MM.1S (cell line): ENCODE data around the gene OBSL1.

Experiments used
- DNase-seq: peaks from one replicate; pipeline ENCODE4 v3.0.0-alpha.2; 2015
- H2AFZ ChIP-seq: fragments of 300-600 bp; sonication (generic); 2 replicates; pipeline ENCODE4 v1.6.0; 2016; ENCODE audit warnings: antibody characterized with exemption, low read length
- H3F3A ChIP-seq: fragments of 300-600 bp; sonication (generic); 2 replicates; pipeline ENCODE4 v1.6.1; 2016; ENCODE audit warnings: mild to moderate bottlenecking, antibody characterized with exemption, low read length, moderate library complexity, mixed read lengths; ENCODE audit not compliant: insufficient read depth
- H3K27ac ChIP-seq: fragments of 300-600 bp; sonication (generic); 2 replicates; pipeline ENCODE4 v1.5.1; 2016; ENCODE audit warnings: mild to moderate bottlenecking, low read length
- H3K27me3 ChIP-seq: fragments of 300-600 bp; sonication (generic); replicated peaks from 2 replicates; pipeline ENCODE4 v1.6.0; 2016; ENCODE audit warnings: low read length; ENCODE audit not compliant: insufficient read depth
- H3K36me3 ChIP-seq: fragments of 300-600 bp; sonication (generic); replicated peaks from 2 replicates; pipeline ENCODE4 v1.6.1; 2016; ENCODE audit warnings: mild to moderate bottlenecking, low read length, mixed read lengths; ENCODE audit not compliant: insufficient read depth
- H3K4me1 ChIP-seq: fragments of 300-600 bp; sonication (generic); 2 replicates; pipeline ENCODE4 v1.6.1; 2016; ENCODE audit warnings: low read length, mixed read lengths
- H3K4me2 ChIP-seq: fragments of 300-600 bp; sonication (generic); 2 replicates; pipeline ENCODE4 v1.6.0; 2016; ENCODE audit warnings: low read depth, low read length
- H3K4me3 ChIP-seq: fragments of 300-600 bp; sonication (generic); 2 replicates; pipeline ENCODE4 v1.5.1; 2016; ENCODE audit warnings: low read length, mixed read lengths
- H3K79me2 ChIP-seq: fragments of 300-600 bp; sonication (generic); 2 replicates; pipeline ENCODE4 v1.6.1; 2016; ENCODE audit warnings: mixed run types, low read length, mixed read lengths
- H3K9ac ChIP-seq: fragments of 300-600 bp; sonication (generic); 2 replicates; pipeline ENCODE4 v1.6.1; 2016; ENCODE audit warnings: low read length, mixed read lengths
- H3K9me2 ChIP-seq: fragments of 300-600 bp; sonication (generic); replicated peaks from 2 replicates; pipeline ENCODE4 v1.6.1; 2016; ENCODE audit warnings: mild to moderate bottlenecking, low read length, mixed read lengths; ENCODE audit not compliant: insufficient read depth
- H3K9me3 ChIP-seq: fragments of 300-600 bp; sonication (generic); replicated peaks from 2 replicates; pipeline ENCODE4 v1.6.1; 2016; ENCODE audit warnings: mild to moderate bottlenecking, low read length, mixed read lengths; ENCODE audit not compliant: insufficient read depth
- H4K20me1 ChIP-seq: fragments of 300-600 bp; sonication (generic); 2 replicates; pipeline ENCODE4 v1.6.1; 2016; ENCODE audit warnings: mild to moderate bottlenecking, low read length, moderate library complexity, mixed read lengths; ENCODE audit not compliant: insufficient read depth
- EZH2 ChIP-seq: fragments of 300-600 bp; sonication (generic); optimal IDR thresholded peaks from 2 replicates; pipeline ENCODE3; 2017; ENCODE audit warnings: low read depth, mild to moderate bottlenecking, antibody characterized with exemption, low read length, mixed read lengths
- EZH2phosphoT487 ChIP-seq: fragments of 300-600 bp; sonication (generic); IDR thresholded peaks from 2 replicates; pipeline ENCODE4 v1.6.1; 2018; ENCODE audit warnings: antibody characterized with exemption, low read length
- TF ChIP-seq, protein P1 (sequence below): fragments of 300-600 bp; sonication (generic); IDR thresholded peaks from 2 replicates; pipeline ENCODE4 v1.5.1; 2016; ENCODE audit warnings: antibody characterized with exemption, low read length, mixed read lengths

The OBSL1 gene

GRCh38 chr2:219569041-219569440 lies 2.3 kb downstream of the OBSL1 start:
- H3K27me3 ChIP-seq = peaks cover 82% of the 10 kb centered on the region
- H3K4me1 ChIP-seq = no peaks in the 10 kb centered on the region

DNA sequence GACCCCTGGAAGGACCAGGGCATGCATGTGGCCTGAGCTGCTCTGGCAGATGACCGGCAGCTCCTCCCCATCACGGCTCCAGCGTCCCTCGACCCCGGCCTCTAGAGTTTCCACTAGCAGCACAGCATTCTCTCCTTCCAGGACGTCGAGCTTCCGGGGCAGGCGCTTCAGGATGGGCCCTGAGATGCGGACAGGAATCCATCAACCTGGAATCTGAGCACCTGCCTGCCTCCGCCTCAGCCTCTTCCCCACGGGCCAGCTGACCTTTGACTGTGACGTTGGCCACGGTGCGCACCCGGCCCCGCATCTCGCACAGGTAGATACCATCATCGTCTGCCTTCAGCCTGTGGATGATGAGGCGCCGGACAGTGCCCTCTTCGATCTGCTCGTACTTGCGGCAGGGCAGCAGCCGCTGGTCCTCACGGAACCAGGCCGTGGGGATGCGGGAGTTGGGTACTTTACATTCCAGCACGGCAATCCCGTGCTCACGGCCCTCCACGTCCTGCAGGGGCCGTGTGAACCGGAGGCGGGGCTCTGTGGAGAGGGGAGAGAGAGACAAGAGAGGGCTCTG lies 3.5 kb downstream of the OBSL1 start:
- H3K27me3 ChIP-seq = peaks cover 86% of the 10 kb centered on the region
- no peaks in the 10 kb centered on the region for H3K9me3 ChIP-seq
- no peaks in the 10 kb centered on the region for H3K36me3 ChIP-seq
- DNase-seq = no peak
- no peaks in the 10 kb centered on the region for H3F3A ChIP-seq
- H3K79me2 ChIP-seq = no peaks in the 10 kb centered on the region
- TF ChIP-seq, protein P1, sequence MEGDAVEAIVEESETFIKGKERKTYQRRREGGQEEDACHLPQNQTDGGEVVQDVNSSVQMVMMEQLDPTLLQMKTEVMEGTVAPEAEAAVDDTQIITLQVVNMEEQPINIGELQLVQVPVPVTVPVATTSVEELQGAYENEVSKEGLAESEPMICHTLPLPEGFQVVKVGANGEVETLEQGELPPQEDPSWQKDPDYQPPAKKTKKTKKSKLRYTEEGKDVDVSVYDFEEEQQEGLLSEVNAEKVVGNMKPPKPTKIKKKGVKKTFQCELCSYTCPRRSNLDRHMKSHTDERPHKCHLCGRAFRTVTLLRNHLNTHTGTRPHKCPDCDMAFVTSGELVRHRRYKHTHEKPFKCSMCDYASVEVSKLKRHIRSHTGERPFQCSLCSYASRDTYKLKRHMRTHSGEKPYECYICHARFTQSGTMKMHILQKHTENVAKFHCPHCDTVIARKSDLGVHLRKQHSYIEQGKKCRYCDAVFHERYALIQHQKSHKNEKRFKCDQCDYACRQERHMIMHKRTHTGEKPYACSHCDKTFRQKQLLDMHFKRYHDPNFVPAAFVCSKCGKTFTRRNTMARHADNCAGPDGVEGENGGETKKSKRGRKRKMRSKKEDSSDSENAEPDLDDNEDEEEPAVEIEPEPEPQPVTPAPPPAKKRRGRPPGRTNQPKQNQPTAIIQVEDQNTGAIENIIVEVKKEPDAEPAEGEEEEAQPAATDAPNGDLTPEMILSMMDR = no peak
- TF ChIP-seq EZH2 (no peak), EZH2phosphoT487 (no peak)
- no peaks in the 10 kb centered on the region for H3K9me2 ChIP-seq
- H4K20me1 ChIP-seq = no peaks in the 10 kb centered on the region
- H3K4me3 ChIP-seq = no peak overlapping the region
- no peak overlapping the region for H2AFZ ChIP-seq
- H3K4me1 ChIP-seq = no peaks in the 10 kb centered on the region
- no peak overlapping the region for H3K4me2 ChIP-seq
- H3K27ac ChIP-seq = no peak overlapping the region
- H3K9ac ChIP-seq = no peak overlapping the region

More at GRCh38 chr2:219569041-219569440, 2.3 kb downstream of the OBSL1 start:
- Histone ChIP-seq H3K9me2 (no peaks in the 10 kb centered on the region), H3K4me3 (no peak overlapping the region), H3K79me2 (no peaks in the 10 kb centered on the region), H3K27ac (no peak overlapping the region), H4K20me1 (no peaks in the 10 kb centered on the region), H3K36me3 (no peaks in the 10 kb centered on the region), H3K9ac (no peak overlapping the region), H2AFZ (no peak overlapping the region), H3K4me2 (no peak overlapping the region), H3F3A (no peaks in the 10 kb centered on the region), H3K9me3 (no peaks in the 10 kb centered on the region)
- DNase-seq = no peak
- TF ChIP-seq, protein P1 = no peak
- TF ChIP-seq EZH2 = no peak
- no peak for TF ChIP-seq EZH2phosphoT487

DNA sequence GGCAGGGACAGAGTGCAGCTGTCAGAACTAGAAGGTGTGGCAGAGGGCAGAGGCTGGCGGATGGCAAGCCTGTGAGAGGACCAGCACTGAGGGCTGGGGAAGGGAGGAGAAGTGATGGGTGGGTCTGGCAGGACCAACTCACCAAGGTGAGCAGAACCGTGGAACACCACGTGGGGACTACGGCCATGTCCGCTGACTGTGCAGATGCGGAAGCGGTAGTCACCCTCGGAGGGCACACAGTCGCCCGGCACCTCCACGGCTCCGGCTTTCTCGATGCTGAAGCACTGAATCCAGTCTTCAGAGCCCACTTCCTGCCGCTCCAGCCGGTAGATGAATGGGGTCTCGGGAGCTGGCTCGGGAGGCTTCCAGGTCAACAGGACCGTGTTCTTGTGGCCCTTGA lies 4.2 kb downstream of the OBSL1 start:
- Histone ChIP-seq H3K4me3 (no peak overlapping the region), H3K9me2 (no peaks in the 10 kb centered on the region), H4K20me1 (no peaks in the 10 kb centered on the region), H3K4me1 (no peaks in the 10 kb centered on the region), H3F3A (no peaks in the 10 kb centered on the region), H3K27ac (no peak overlapping the region), H3K9ac (no peak overlapping the region), H3K4me2 (no peak overlapping the region), H2AFZ (no peak overlapping the region), H3K9me3 (no peaks in the 10 kb centered on the region), H3K79me2 (no peaks in the 10 kb centered on the region), H3K36me3 (no peaks in the 10 kb centered on the region), H3K27me3 (peaks cover 86% of the 10 kb centered on the region)
- TF ChIP-seq EZH2phosphoT487 (no peak), EZH2 (no peak)
- TF ChIP-seq, protein P1 = no peak
- no peak for DNase-seq
